Spinal cord (tissue), 10 donors: ENCODE data around the gene BABAM1. TPM values are rescaled to one million over a fixed set of nuclear protein-coding genes. Genes with fewer than 3 reads are reported as not detected.

ENCODE experiments used
- DNase-seq, 6 donors: peaks; one replicate each; pipeline versions ENCODE4 v3.0.0 to v3.0.0-alpha.2; 2013 to 2015; ENCODE audit warnings: low spot score in 6 of 6, low read depth in 4 of 6
- H3K27ac ChIP-seq: one replicate; pipeline ENCODE4 v1.5.1; 2013; ENCODE audit warnings: low read depth, low read length, control low read depth
- H3K27me3 ChIP-seq: one replicate; pipeline ENCODE4 v1.6.1; 2013; ENCODE audit warnings: low read length; ENCODE audit not compliant: control insufficient read depth, insufficient read depth
- H3K36me3 ChIP-seq: one replicate; pipeline ENCODE4 v1.6.1; 2013; ENCODE audit warnings: low read length; ENCODE audit not compliant: control insufficient read depth, insufficient read depth
- H3K4me1 ChIP-seq: one replicate; pipeline ENCODE4 v1.6.1; 2013; ENCODE audit warnings: low read length; ENCODE audit not compliant: control insufficient read depth, insufficient read depth
- H3K4me3 ChIP-seq: one replicate; pipeline ENCODE4 v1.5.1; 2013; ENCODE audit warnings: low read depth, low read length, control low read depth
- H3K9me3 ChIP-seq: one replicate; pipeline ENCODE4 v1.6.1; 2013; ENCODE audit warnings: low read length; ENCODE audit not compliant: control insufficient read depth, insufficient read depth
- WGBS: methylation state at CpG from one replicate; pipeline ENCODE4 v1.1.5; 2013; ENCODE audit warnings: missing lambda C conversion rate; ENCODE audit not compliant: insufficient coverage; 5-methylcytosine and 5-hydroxymethylcytosine counted together
- polyA plus RNA-seq, 2 donors: library from polyadenylated mRNA; unstranded; fragments of 120-200 nt; gene quantifications; one replicate each; pipeline ENCODE4 v1.2.1, GENCODE V29; 2013; ENCODE audit not compliant: insufficient read length in 2 of 2
- total RNA-seq, 2 donors: library from RNA; depleted of rRNA in 1 of 2; stranded (reverse); fragments of 120-200 nt in 1 of 2; fragments of >200 nt in 1 of 2; gene quantifications; one replicate each; pipeline versions ENCODE4 v1.2.3 to v1.2.4, GENCODE V29; 2013 to 2014
- donor health status: healthy.

Gene BABAM1
- total and polyA plus RNA-seq, 4 donors = 60.1 to 137 (median 116) TPM

- no peak overlapping the region for H3K27ac ChIP-seq
- peaks cover 27% of the 10 kb centered on the region for H3K36me3 ChIP-seq
- peaks cover 38% of the 10 kb centered on the region for H3K4me1 ChIP-seq
- H3K27me3 ChIP-seq = no peaks in the 10 kb centered on the region
- no peak overlapping the region for H3K4me3 ChIP-seq
- 95% methylated on average over 50 of the region's 51 CpGs for WGBS
- H3K9me3 ChIP-seq = no peaks in the 10 kb centered on the region
- no peak for DNase-seq
Measured at GRCh38 chr19:17300992-17301619, 33.9 kb downstream of the BABAM1 start.

GRCh38 chr19:17302391-17303166 is 35.3 kb downstream of the BABAM1 start:
- Histone ChIP-seq H3K27me3 (no peaks in the 10 kb centered on the region), H3K27ac (peak overlapping the region; percentile 37), H3K4me3 (peak overlapping the region; percentile 79), H3K9me3 (no peaks in the 10 kb centered on the region), H3K4me1 (peaks cover 52% of the 10 kb centered on the region), H3K36me3 (peaks cover 23% of the 10 kb centered on the region)
- DNase-seq = peak in 1 of 6 donors; percentile 22
- WGBS = 6% methylated on average over 29 of the region's 29 CpGs

- peak; percentile 88 to 99 (median 93) for DNase-seq
- Histone ChIP-seq H3K27ac (peak within 1 kb of the TSS; percentile 58), H3K27me3 (no peaks in the 10 kb centered on the region), H3K36me3 (peaks cover 23% of the 10 kb centered on the region), H3K4me3 (peak within 1 kb of the TSS; percentile 79), H3K9me3 (no peaks in the 10 kb centered on the region), H3K4me1 (peaks cover 52% of the 10 kb centered on the region)
- WGBS = 2% methylated on average over 52 of the region's 52 CpGs
Measured at GRCh38 chr19:17303167-17303939, 36.1 kb downstream of the BABAM1 start, which contains the start of gene ABHD8. ABHD8 (minus strand) TSS chr19:17303425; CDS start chr19:17301616, 1,809 bp downstream.

GRCh38 chr19:17303940-17304267 is 36.7 kb downstream of the BABAM1 start:
- WGBS = 75% methylated on average over 4 of the region's 12 CpGs
- H3K27me3 ChIP-seq = no peaks in the 10 kb centered on the region

GRCh38 chr19:17304386-17305215 is 37.4 kb downstream of the BABAM1 start:
- peak overlapping the region; percentile 85 for H3K27ac ChIP-seq
- H3K4me1 ChIP-seq = peaks cover 58% of the 10 kb centered on the region
- peaks cover 18% of the 10 kb centered on the region for H3K36me3 ChIP-seq
- H3K9me3 ChIP-seq = no peaks in the 10 kb centered on the region
- WGBS = 53% methylated on average over 8 of the region's 12 CpGs
- H3K4me3 ChIP-seq = peak overlapping the region; percentile 76
- H3K27me3 ChIP-seq = no peaks in the 10 kb centered on the region
- peak in 2 of 6 donors; percentile 10 to 57 for DNase-seq

More at GRCh38 chr19:17303940-17304267, 36.7 kb downstream of the BABAM1 start:
- H3K4me3 ChIP-seq = peak overlapping the region; percentile 79
- peaks cover 56% of the 10 kb centered on the region for H3K4me1 ChIP-seq
- H3K27ac ChIP-seq = peak overlapping the region; percentile 58
- peaks cover 21% of the 10 kb centered on the region for H3K36me3 ChIP-seq
- peak in 1 of 6 donors; percentile 11 for DNase-seq
- no peaks in the 10 kb centered on the region for H3K9me3 ChIP-seq

GRCh38 chr19:17305216-17305516 is 37.9 kb downstream of the BABAM1 start:
- Histone ChIP-seq H3K27ac (peak overlapping the region; percentile 85), H3K36me3 (peaks cover 16% of the 10 kb centered on the region), H3K4me3 (peak overlapping the region; percentile 76), H3K9me3 (no peaks in the 10 kb centered on the region), H3K4me1 (peaks cover 62% of the 10 kb centered on the region), H3K27me3 (no peaks in the 10 kb centered on the region)
- 4% methylated on average over 7 of the region's 7 CpGs for WGBS
- no peak for DNase-seq

GRCh38 chr19:17305517-17306284 is 38.5 kb downstream of the BABAM1 start, which contains the start of gene MRPL34:
MRPL34 (plus strand) TSS chr19:17305872; CDS start chr19:17305893, 21 bp downstream.
- Histone ChIP-seq H3K4me1 (peaks cover 64% of the 10 kb centered on the region), H3K4me3 (peak within 1 kb of the TSS; percentile 76)
- under 1% methylated on average over 55 of the region's 55 CpGs for WGBS

GRCh38 chr19:17306285-17306714 is 39.1 kb downstream of the BABAM1 start:
- DNase-seq = no peak
- no peaks in the 10 kb centered on the region for H3K27me3 ChIP-seq
- no peaks in the 10 kb centered on the region for H3K9me3 ChIP-seq
- H3K36me3 ChIP-seq = peaks cover 10% of the 10 kb centered on the region
- 3% methylated on average over 27 of the region's 28 CpGs for WGBS
- H3K4me3 ChIP-seq = peak overlapping the region; percentile 76
- H3K27ac ChIP-seq = peak overlapping the region; percentile 85
- peaks cover 69% of the 10 kb centered on the region for H3K4me1 ChIP-seq

More at GRCh38 chr19:17305517-17306284, 38.5 kb downstream of the BABAM1 start, which contains the start of gene MRPL34:
- Histone ChIP-seq H3K27ac (peak within 1 kb of the TSS; percentile 85), H3K9me3 (no peaks in the 10 kb centered on the region), H3K27me3 (no peaks in the 10 kb centered on the region), H3K36me3 (peaks cover 11% of the 10 kb centered on the region)
- DNase-seq = peak; percentile 91 to 100 (median 96)
